Endothelial cell of umbilical vein (primary cell): Measurements from ENCODE around the gene LMCD1. TPM values are rescaled to one million over a fixed set of nuclear protein-coding genes. Genes with fewer than 3 reads are reported as not detected.

Source experiments
- BruUV-seq: library from RNA; stranded (reverse); fragments of 400-500 nt; replicated peaks from 2 replicates; lab custom pipeline; 2021; lab: Mats Ljungman, UMichigan
- CTCF ChIA-PET: fragments of 300-600, 350-600 bp; sonication (Branson Sonifier 250); formaldehyde crosslinking; loops from one replicate; lab custom pipeline; 2021; ENCODE audit warnings: antibody characterized with exemption, inconsistent platforms; lab: Charles Lee
- POLR2A ChIA-PET: fragments of 300-600, 350-600 bp; sonication (Branson Sonifier 250); formaldehyde crosslinking; loops from one replicate; lab custom pipeline; 2021; ENCODE audit warnings: antibody characterized with exemption, inconsistent platforms; lab: Charles Lee
- DNase-seq: peaks from one replicate; pipeline ENCODE4 v3.0.0-alpha.2; 2011; ENCODE audit warnings: low read depth, low spot score
- FAIRE-seq: peaks from 2 replicates; lab custom pipeline; 2011; peaks lifted over from hg19 to GRCh38; lab: Jason Lieb, UNC
- H2AFZ ChIP-seq: 2 replicates; pipeline ENCODE4 v1.6.0; 2012; ENCODE audit warnings: low read depth, low read length, control low read depth, inconsistent platforms
- H3K27ac ChIP-seq: 2 replicates; pipeline ENCODE4 v1.5.1; 2011; ENCODE audit warnings: low read depth, mild to moderate bottlenecking, control low read depth, low read length, moderate library complexity; ENCODE audit not compliant: insufficient read depth
- H3K27me3 ChIP-seq, 2 experiments: 2 replicates each; pipeline versions ENCODE4 v1.6.0 to v1.6.1; 2011; ENCODE audit warnings: low read length in 2 of 2, mixed read lengths in 1 of 2; ENCODE audit not compliant: control insufficient read depth in 2 of 2, insufficient read depth in 2 of 2
- H3K36me3 ChIP-seq, 2 experiments: 2 replicates in 1 of 2; 3 replicates in 1 of 2; pipeline ENCODE4 v1.5.1; 2011; ENCODE audit warnings: low read length in 2 of 2, mild to moderate bottlenecking in 1 of 2, moderate library complexity in 1 of 2; ENCODE audit not compliant: control insufficient read depth in 2 of 2, insufficient read depth in 2 of 2; ENCODE audit errors: extremely low read depth in 1 of 2
- H3K4me1 ChIP-seq: 3 replicates; pipeline ENCODE4 v1.5.1; 2011; ENCODE audit warnings: mild to moderate bottlenecking, low read length; ENCODE audit not compliant: control insufficient read depth, insufficient read depth; ENCODE audit errors: extremely low read depth
- H3K4me2 ChIP-seq: 2 replicates; pipeline ENCODE4 v1.6.1; 2011; ENCODE audit warnings: low read length, control low read depth, mixed read lengths; ENCODE audit not compliant: insufficient read depth
- H3K4me3 ChIP-seq, 3 experiments: fragments of 200-600 bp in 1 of 3; sonication (generic), shearing (Covaris generic) in 1 of 3; replicated peaks in 1 of 3; 2 replicates each; pipeline ENCODE4 v1.5.1; 2011 to 2016; ENCODE audit warnings: control low read depth in 3 of 3, low read length in 3 of 3, mild to moderate bottlenecking in 2 of 3, inconsistent platforms in 1 of 3, low read depth in 1 of 3, moderate library complexity in 1 of 3; ENCODE audit not compliant: insufficient read depth in 1 of 3
- H3K79me2 ChIP-seq: 2 replicates; pipeline ENCODE4 v1.6.0; 2012; ENCODE audit warnings: low read length, inconsistent platforms; ENCODE audit not compliant: control insufficient read depth, insufficient read depth
- H3K9ac ChIP-seq: replicated peaks from 2 replicates; pipeline ENCODE3; 2011; ENCODE audit warnings: low read length, control low read depth; ENCODE audit not compliant: insufficient read depth; ENCODE audit errors: extremely low read depth
- H3K9me1 ChIP-seq: replicated peaks from 3 replicates; pipeline ENCODE4 v1.6.0; 2011; ENCODE audit warnings: mild to moderate bottlenecking, low read length; ENCODE audit not compliant: control insufficient read depth, insufficient read depth; ENCODE audit errors: extremely low read depth
- H3K9me3 ChIP-seq: replicated peaks from 2 replicates; pipeline ENCODE4 v1.5.1; 2012; ENCODE audit warnings: low read length, inconsistent platforms; ENCODE audit not compliant: control insufficient read depth, insufficient read depth
- H4K20me1 ChIP-seq: replicated peaks from 2 replicates; pipeline ENCODE3; 2011; ENCODE audit warnings: mild to moderate bottlenecking, low read length; ENCODE audit not compliant: control insufficient read depth, insufficient read depth; ENCODE audit errors: extremely low read depth
- CTCF ChIP-seq, 2 donors: IDR thresholded peaks; 1 replicate in 1 of 2; 2 replicates in 1 of 2; pipeline ENCODE4 v1.5.1; 2011; ENCODE audit warnings: low read length in 2 of 2, mild to moderate bottlenecking in 2 of 2, moderate library complexity in 2 of 2, control low read depth in 1 of 2, inconsistent platforms in 1 of 2, low read depth in 1 of 2; ENCODE audit not compliant: insufficient read depth in 1 of 2; ENCODE audit errors: extremely low read depth in 1 of 2
- EZH2 ChIP-seq: IDR thresholded peaks from 2 replicates; pipeline ENCODE4 v1.6.1; 2012; ENCODE audit warnings: borderline replicate concordance, low read depth, mild to moderate bottlenecking, moderate library complexity, low read length, inconsistent platforms; ENCODE audit not compliant: severe bottlenecking
- FOS ChIP-seq: IDR thresholded peaks from 2 replicates; pipeline ENCODE4 v1.6.1; 2011; ENCODE audit warnings: mild to moderate bottlenecking, low read length, moderate library complexity, borderline replicate concordance; ENCODE audit not compliant: insufficient read depth
- GATA2 ChIP-seq: IDR thresholded peaks from 2 replicates; pipeline ENCODE4 v1.7.0; 2011; ENCODE audit warnings: low read depth, mild to moderate bottlenecking, moderate library complexity, mixed read lengths, low read length; ENCODE audit not compliant: insufficient read length, insufficient read depth
- JUN ChIP-seq: IDR thresholded peaks from 2 replicates; pipeline ENCODE4 v1.6.1; 2011; ENCODE audit warnings: borderline replicate concordance, low read depth; ENCODE audit not compliant: insufficient read length, insufficient read depth
- MAX ChIP-seq: IDR thresholded peaks from 2 replicates; pipeline ENCODE4 v1.6.1; 2011; ENCODE audit not compliant: insufficient read depth, insufficient read length
- MYC ChIP-seq: IDR thresholded peaks from one replicate; pipeline ENCODE4 v1.6.1; 2011; ENCODE audit warnings: mild to moderate bottlenecking, low read depth, low read length
- POLR2A ChIP-seq: IDR thresholded peaks from 2 replicates; pipeline ENCODE4 v1.6.1; 2012; ENCODE audit warnings: low read depth, mild to moderate bottlenecking, control low read depth, low read length
- POLR2AphosphoS5 ChIP-seq: IDR thresholded peaks from 2 replicates; pipeline ENCODE4 v1.6.1; 2012; ENCODE audit warnings: low read depth, mild to moderate bottlenecking, control low read depth, low read length, moderate library complexity; ENCODE audit not compliant: insufficient read depth
- dilution Hi-C: fragments of 300-500 bp; cut with MboI; formaldehyde crosslinking; loops from one replicate; pipeline ENCODE4 v1.15.0; 2019; ENCODE audit warnings: low sequenced_read_pairs; ENCODE audit not compliant: extremely low pct_ligation_motif_present
- intact Hi-C: fragments of 100-400 bp; cut with micrococcal nuclease; formaldehyde crosslinking; loops from one replicate; pipeline ENCODE4 v1.10.0; 2022
- polyA plus RNA-seq, 4 experiments: library from polyadenylated mRNA; depleted of rRNA in 3 of 4; stranded (reverse) in 3 of 4; unstranded in 1 of 4; fragments of >200 nt; gene quantifications; 2 replicates each; pipeline versions ENCODE4 v1.2.1 to v1.2.3, GENCODE V29; 2011 to 2012; ENCODE audit warnings: missing spikeins in 1 of 4
- total RNA-seq: library from RNA; stranded (reverse); gene quantifications from 2 replicates; pipeline ENCODE4 v1.2.3, GENCODE V29; 2021

The LMCD1 gene
- total and polyA plus RNA-seq, 2 donors (not counting 3 experiments of a cell fraction or from before 2014, with no cell fraction given) = 7.6 to 14.5 TPM

DNA sequence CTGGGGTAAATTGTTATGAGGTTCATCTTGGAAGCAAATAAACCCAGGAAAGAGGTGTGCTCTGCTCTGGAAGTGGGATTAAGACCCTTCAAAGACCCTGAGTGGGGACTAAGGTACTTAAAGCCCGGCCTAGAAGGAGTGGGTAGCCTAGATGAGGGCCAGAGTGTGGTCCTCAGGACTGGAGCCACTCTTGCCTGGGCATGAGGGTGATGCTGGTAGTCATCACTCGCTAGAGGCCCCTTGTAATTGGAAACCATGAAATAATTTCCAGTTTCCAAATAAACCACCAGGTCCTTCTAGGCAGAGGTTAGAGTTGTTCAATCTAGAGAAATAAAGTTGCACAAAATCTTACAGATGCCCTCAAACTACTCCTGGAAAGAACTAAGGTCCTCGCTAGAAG lies 15.2 kb upstream of the LMCD1 start:
- Histone ChIP-seq H3K9ac (no peak overlapping the region), H3K36me3 (no peaks in the 10 kb centered on the region), H3K4me2 (no peak overlapping the region), H3K27me3 (no peaks in the 10 kb centered on the region), H4K20me1 (no peaks in the 10 kb centered on the region), H3K4me3 (no peak overlapping the region), H3K4me1 (peaks cover 16% of the 10 kb centered on the region), H3K27ac (no peak overlapping the region), H3K79me2 (no peaks in the 10 kb centered on the region), H3K9me3 (no peaks in the 10 kb centered on the region), H3K9me1 (no peaks in the 10 kb centered on the region), H2AFZ (no peak overlapping the region)
- DNase-seq = no peak
- no TSS peak for BruUV-seq
- TF ChIP-seq POLR2A (no peak), MYC (no peak)
- POLR2A ChIA-PET = no interaction called here
- intact Hi-C loops = no loop called here
- dilution Hi-C loops = no loop called here
- CTCF ChIA-PET = interaction anchor here (2.2 kb wide), 1 partner anchor 44 kb away, joined by 5 read pairs; no protein-coding TSS in a partner anchor
- no peak for FAIRE-seq

- no peaks in the 10 kb centered on the region for H3K9me1 ChIP-seq
- TF ChIP-seq JUN = no peak
- TF ChIP-seq POLR2A = no peak
- TF ChIP-seq FOS = no peak
- no peak for TF ChIP-seq MYC
- TF ChIP-seq EZH2 = no peak
- TF ChIP-seq GATA2 = no peak
- TF ChIP-seq CTCF (IDR thresholded peaks at IDR 0.05; ENCODE audit: extremely low read depth in 1 of 2, insufficient read depth in 1 of 2, low read depth in 1 of 2, low read length in 2 of 2) = no peak
- TF ChIP-seq MAX = no peak
- TF ChIP-seq POLR2AphosphoS5 = no peak
- H3K27ac ChIP-seq = no peak overlapping the region
- intact Hi-C loops (no loop called here), dilution Hi-C loops (no loop called here)
- no peaks in the 10 kb centered on the region for H3K27me3 ChIP-seq
- no TSS peak for BruUV-seq
- no peak overlapping the region for H3K4me2 ChIP-seq
- ChIA-PET POLR2A (interaction anchor here (0.7 kb wide), 1 partner anchor 1349 kb away, joined by 4 read pairs; no protein-coding TSS in a partner anchor), CTCF (interaction anchor here (2.2 kb wide), 1 partner anchor 45 kb away, joined by 5 read pairs; no protein-coding TSS in a partner anchor)
- no peaks in the 10 kb centered on the region for H3K79me2 ChIP-seq
- FAIRE-seq = no peak
- H3K4me1 ChIP-seq = peaks cover 16% of the 10 kb centered on the region
- DNase-seq = no peak
- H3K4me3 ChIP-seq = no peak overlapping the region
- H4K20me1 ChIP-seq = no peaks in the 10 kb centered on the region
- no peak overlapping the region for H2AFZ ChIP-seq
- H3K9ac ChIP-seq = no peak overlapping the region
- H3K9me3 ChIP-seq = no peaks in the 10 kb centered on the region
- H3K36me3 ChIP-seq = no peaks in the 10 kb centered on the region
Observed at GRCh38 chr3:8486936-8487335, 14.7 kb upstream of the LMCD1 start.
